HG02571 (cell line): ENCODE data around the gene PCDHA3.
"Not testable (repeated sequence)": the region's sequence is repeated elsewhere in the genome, so short reads cannot be mapped to it uniquely, and the experiment has no call there.

Experiments
- ATAC-seq: cut with Tn5 transposase; IDR thresholded peaks from one replicate; pipeline ENCODE4 v1.9.1; 2021; ENCODE audit warnings: mild to moderate bottlenecking, moderate library complexity; ENCODE audit not compliant: unreplicated experiment

The PCDHA3 gene

DNA sequence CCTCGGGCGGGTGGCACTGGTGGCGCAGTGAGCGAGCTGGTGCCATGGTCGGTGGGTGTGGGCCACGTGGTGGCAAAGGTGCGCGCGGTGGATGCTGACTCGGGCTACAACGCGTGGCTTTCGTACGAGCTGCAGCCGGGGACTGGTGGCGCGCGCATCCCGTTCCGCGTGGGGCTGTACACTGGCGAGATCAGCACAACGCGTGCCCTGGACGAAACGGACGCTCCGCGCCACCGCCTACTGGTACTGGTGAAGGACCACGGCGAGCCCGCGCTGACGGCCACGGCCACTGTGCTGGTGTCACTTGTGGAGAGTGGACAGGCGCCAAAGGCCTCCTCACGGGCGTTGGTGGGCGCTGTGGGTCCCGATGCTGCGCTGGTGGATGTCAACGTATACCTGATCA is 8.0 kb downstream of the PCDHA3 start:
- no peak for ATAC-seq

DNA sequence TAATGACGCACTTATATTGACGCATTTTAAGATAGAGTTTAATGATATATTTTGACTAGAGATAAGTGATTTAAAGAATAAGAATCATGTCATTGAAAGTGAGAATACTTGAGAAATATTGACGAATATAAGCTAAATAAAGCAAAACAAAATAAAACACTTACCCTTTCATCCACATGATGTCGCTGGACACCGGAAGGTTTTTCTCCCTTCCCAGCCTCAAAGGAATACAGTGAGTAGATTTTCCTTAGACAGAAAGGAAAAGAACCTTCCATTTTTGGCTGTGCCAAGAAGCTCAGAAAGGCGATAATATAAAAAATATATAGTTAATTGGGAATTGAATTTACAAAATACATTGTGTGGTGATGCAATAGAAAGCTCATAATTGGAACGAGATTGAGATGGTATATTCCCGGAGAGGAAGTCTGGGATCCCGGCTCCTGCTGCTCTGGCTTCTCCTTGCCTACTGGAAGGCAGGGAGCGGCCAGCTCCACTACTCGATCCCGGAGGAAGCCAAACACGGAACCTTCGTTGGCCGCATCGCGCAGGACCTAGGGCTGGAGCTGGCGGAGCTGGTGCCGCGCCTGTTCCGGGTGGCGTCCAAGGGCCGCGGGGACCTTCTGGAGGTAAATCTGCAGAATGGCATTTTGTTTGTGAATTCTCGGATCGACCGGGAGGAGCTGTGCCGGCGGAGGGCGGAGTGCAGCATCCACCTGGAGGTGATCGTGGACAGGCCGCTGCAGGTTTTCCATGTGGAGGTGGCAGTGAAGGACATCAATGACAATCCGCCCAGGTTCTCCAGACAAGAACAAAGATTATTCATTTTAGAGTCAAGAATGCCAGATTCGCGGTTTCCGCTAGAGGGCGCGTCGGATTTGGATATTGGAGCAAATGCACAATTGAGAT is 20.8 kb downstream of the PCDHA3 start, which contains the start of gene PCDHA5:
Gene PCDHA5 (plus strand): TSS at position 239 of the 906 bp plus-strand sequence.
- no peak for ATAC-seq

GRCh38 chr5:140822281-140822629 is 21.4 kb downstream of the PCDHA3 start:
- ATAC-seq = no peak

GRCh38 chr5:140822969-140823368 is 22.1 kb downstream of the PCDHA3 start:
- ATAC-seq = not testable (repeated sequence)

DNA sequence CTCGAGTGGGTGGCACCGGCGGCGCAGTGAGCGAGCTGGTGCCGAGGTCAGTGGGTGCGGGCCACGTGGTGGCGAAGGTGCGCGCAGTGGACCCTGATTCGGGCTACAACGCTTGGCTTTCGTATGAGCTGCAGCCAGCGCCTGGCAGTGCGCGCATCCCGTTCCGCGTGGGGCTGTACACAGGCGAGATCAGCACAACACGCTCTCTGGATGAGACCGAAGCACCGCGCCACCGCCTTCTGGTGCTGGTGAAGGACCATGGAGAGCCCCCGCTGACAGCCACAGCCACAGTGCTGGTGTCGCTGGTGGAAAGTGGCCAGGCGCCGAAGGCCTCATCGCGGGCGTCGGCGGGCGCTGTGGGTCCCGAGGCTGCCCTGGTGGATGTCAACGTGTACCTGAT is 22.6 kb downstream of the PCDHA3 start:
- ATAC-seq = no peak

DNA sequence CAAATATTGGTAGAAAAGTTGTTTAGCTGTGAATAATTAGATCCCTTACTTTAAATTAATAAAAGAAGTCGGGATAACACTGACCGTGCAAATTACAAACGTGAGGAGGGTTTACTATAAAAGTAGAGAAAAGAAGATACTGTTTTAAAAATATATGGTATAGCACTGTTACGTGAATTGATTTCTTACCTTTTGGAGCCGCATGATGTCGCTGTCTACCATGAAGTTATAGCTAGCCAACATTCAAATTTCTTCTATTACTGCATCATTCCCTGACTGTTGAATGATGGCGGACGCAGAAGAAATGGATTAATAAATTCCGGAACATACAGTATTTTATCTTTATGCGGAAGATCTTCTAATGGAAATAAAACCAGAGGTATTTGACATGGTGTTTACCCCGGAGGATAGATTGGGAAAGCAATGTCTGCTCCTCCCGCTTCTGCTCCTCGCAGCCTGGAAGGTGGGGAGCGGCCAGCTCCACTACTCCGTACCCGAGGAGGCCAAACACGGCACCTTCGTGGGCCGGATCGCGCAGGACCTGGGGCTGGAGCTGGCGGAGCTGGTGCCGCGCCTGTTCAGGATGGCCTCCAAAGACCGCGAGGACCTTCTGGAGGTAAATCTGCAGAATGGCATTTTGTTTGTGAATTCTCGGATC is 27.0 kb downstream of the PCDHA3 start, which contains the start of gene PCDHA6:
Gene PCDHA6 (plus strand): TSS at position 257 of the 658 bp plus-strand sequence. CDS start 132 bp downstream, at position 389.
- no peak for ATAC-seq

DNA sequence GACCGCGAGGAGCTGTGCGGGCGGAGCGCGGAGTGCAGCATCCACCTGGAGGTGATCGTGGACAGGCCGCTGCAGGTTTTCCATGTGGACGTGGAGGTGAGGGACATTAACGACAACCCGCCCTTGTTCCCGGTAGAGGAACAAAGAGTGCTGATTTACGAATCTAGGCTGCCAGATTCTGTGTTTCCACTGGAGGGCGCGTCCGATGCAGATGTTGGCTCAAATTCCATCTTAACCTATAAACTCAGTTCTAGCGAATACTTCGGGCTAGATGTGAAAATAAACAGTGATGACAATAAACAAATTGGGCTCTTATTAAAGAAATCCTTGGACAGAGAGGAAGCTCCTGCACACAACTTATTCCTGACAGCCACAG is 27.5 kb downstream of the PCDHA3 start:
- no peak for ATAC-seq

DNA sequence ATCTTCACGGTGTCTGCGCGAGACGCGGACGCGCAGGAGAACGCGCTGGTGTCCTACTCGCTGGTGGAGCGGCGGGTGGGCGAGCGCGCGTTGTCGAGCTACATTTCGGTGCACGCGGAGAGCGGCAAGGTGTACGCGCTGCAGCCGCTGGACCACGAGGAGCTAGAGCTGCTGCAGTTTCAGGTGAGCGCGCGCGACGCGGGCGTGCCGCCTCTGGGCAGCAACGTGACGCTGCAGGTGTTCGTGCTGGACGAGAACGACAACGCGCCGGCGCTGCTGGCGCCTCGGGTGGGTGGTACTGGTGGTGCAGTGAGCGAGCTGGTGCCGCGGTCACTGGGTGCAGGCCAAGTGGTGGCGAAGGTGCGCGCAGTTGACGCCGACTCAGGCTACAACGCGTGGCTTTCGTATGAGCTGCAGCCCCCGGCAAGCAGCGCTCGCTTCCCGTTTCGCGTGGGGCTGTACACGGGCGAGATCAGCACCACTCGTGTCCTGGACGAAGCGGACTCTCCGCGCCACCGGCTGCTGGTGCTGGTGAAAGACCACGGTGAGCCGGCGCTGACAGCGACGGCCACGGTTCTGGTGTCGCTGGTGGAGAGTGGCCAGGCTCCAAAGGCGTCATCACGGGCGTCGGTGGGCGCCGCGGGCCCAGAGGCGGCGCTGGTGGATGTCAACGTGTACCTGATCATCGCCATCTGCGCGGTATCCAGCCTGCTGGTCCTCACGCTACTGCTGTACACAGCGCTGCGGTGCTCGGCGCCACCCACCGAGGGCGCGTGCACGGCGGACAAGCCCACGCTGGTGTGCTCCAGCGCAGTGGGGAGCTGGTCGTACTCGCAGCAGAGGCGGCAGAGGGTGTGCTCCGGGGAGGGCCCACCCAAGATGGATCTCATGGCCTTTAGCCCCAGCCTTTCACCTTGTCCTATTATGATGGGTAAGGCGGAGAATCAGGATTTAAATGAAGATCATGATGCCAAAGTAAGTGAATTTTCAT is 28.9 kb downstream of the PCDHA3 start:
- not testable (repeated sequence) for ATAC-seq

DNA sequence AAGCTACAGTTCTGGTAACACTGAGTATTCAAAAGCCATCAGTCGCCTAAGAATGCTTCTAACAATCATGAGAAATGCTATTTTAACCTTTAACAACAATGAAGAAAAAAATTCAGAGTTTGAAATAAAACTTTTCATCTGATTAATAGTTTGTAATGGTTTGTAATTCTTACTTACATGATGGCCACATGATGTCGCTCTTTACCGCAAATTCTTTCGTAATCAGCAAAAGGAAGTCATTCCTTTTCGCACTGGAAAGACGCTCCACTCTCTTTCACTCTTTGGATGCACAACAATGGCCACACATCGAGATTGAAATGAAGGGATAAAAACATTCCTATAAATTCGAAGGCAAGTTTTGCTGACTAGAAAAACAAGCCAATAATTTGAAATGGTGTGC is 33.1 kb downstream of the PCDHA3 start, which contains the start of gene PCDHA7:
Gene PCDHA7 (plus strand): TSS at position 277 of the 400 bp plus-strand sequence. CDS start 115 bp downstream, at position 392.
- ATAC-seq = no peak

GRCh38 chr5:140834439-140835008 is 33.7 kb downstream of the PCDHA3 start:
- not testable (repeated sequence) for ATAC-seq

GRCh38 chr5:140835622-140836510 is 35.0 kb downstream of the PCDHA3 start:
- no peak for ATAC-seq

DNA sequence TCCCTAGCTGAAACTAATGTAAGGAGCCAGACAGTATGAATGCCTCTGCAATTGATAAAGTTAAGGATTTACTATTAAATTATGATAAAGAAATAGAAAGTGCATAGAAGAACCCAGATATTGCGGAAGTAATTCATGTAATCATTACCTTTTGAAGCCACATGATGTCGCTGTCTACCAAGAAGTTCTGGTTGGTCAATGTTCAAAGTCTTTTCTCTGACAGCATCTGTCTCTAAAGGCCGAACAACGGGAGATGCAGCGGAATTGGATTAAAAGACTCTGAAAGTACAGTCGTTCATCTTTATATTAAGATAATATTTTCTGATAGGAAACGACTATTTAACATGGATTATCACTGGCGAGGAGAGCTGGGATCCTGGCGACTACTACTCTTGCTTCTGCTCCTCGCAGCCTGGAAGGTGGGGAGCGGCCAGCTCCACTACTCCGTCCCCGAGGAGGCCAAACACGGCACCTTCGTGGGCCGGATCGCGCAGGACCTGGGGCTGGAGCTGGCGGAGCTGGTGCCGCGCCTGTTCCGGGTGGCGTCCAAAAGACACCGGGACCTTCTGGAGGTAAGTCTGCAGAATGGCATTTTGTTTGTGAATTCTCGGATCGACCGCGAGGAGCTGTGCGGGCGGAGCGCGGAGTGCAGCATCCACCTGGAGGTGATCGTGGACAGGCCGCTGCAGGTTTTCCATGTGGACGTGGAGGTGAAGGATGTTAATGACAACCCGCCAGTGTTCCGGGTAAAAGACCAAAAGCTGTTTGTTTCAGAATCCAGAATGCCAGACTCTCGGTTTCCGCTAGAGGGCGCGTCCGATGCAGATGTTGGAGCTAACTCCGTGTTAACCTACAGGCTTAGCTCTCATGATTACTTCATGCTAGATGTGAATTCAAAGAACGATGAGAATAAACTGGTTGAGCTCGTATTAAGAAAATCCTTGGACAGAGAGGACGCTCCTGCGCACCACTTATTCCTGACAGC is 40.4 kb downstream of the PCDHA3 start, which contains the start of gene PCDHA8:
Gene PCDHA8 (plus strand): TSS at position 210 of the 985 bp plus-strand sequence. CDS start 135 bp downstream, at position 345.
- no peak for ATAC-seq

DNA sequence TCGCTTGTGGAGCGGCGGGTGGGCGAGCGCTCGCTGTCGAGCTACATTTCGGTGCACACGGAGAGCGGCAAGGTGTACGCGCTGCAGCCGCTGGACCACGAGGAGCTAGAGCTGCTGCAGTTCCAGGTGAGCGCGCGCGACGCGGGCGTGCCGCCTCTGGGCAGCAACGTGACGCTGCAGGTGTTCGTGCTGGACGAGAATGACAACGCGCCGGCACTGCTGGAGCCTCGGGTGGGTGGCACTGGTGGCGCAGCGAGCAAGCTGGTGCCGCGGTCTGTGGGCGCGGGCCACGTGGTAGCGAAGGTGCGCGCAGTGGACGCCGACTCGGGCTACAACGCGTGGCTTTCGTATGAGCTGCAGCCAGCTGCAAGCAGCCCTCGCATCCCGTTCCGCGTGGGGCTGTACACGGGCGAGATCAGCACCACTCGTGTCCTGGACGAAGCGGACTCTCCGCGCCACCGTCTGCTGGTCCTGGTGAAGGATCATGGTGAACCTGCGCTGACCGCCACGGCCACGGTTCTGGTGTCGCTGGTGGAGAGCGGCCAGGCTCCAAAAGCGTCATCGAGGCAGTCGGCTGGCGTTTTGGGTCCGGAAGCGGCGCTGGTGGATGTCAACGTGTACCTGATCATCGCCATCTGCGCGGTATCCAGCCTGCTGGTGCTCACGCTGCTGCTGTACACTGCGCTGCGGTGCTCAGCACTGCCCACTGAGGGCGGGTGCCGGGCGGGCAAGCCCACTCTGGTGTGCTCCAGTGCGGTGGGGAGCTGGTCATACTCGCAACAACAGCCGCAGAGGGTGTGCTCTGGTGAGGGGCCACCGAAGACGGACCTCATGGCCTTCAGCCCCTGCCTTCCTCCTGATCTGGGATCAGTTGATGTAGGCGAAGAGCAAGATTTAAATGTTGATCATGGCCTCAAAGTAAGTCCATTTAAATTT is 42.2 kb downstream of the PCDHA3 start:
- ATAC-seq = no peak

DNA sequence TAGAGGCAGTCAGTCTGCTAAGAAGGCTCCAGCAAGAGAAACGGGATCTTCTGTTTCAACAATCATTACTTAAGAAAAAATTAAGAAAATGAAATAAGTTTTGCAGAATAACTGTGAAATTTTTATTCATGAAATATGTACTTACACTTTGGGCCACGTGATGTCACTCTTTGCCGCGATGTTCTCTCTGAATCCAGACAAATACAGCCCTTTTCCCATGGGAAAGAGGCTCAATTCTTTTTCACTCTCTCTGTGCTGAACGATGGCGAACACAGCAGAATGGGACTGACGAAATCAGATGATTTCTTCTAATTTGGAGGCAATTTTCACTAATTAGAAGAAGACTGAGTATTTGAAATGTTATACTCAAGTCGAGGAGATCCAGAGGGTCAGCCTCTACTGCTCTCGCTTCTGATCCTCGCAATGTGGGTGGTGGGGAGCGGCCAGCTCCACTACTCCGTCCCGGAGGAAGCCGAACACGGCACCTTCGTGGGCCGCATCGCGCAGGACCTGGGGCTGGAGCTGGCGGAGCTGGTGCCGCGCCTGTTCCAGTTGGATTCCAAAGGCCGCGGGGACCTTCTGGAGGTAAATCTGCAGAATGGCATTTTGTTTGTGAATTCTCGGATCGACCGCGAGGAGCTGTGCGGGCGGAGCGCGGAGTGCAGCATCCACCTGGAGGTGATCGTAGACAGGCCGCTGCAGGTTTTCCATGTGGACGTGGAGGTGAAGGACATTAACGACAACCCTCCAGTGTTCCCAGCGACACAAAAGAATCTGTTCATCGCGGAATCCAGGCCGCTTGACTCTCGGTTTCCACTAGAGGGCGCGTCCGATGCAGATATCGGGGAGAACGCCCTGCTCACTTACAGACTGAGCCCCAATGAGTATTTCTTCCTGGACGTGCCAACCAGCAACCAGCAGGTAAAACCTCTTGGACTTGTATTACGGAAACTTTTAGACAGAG is 47.6 kb downstream of the PCDHA3 start, which contains the start of gene PCDHA9:
Gene PCDHA9 (plus strand): TSS at position 244 of the 964 bp plus-strand sequence. CDS start 114 bp downstream, at position 358.
- ATAC-seq = not testable (repeated sequence)

DNA sequence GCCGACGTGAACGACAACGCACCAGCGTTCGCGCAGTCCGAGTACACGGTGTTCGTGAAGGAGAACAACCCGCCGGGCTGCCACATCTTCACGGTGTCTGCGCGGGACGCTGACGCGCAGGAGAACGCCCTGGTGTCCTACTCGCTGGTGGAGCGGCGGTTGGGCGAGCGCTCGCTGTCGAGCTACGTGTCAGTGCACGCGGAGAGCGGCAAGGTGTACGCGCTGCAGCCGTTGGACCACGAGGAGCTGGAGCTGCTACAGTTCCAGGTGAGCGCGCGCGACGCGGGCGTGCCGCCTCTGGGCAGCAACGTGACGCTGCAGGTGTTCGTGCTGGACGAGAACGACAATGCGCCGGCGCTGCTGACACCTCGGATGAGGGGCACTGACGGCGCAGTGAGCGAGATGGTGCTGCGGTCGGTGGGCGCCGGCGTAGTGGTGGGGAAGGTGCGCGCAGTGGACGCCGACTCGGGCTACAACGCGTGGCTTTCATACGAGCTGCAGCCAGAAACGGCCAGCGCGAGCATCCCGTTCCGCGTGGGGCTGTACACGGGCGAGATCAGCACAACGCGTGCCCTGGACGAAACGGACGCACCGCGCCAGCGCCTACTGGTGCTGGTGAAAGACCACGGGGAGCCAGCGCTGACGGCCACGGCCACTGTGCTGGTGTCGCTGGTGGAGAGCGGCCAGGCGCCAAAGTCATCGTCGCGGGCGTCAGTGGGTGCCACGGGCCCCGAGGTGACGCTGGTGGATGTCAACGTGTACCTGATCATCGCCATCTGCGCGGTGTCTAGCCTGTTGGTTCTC is 49.2 kb downstream of the PCDHA3 start:
- ATAC-seq = not testable (repeated sequence)
